ENCODE measurements around the gene DRAXIN.

DRAXIN gene

DNA sequence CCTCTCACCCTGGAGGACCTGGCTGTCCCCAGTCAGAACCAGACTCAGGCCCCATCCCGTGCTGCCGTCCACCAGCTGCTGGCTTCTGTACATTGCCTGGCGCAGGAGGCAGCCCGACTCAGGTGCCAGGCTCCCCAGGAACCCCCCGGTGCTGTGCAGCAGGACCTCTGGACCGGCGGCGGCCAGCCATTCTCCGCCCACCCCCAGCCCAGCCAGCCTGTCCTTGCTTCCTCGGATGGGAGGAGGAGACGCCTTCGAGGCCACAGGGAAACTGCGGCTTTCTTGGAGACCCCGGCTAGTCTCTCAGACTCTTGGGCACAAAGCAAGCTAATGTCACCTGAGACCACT lies 74.9 kb downstream of the DRAXIN start:
- DNase-seq = no peak

DNA sequence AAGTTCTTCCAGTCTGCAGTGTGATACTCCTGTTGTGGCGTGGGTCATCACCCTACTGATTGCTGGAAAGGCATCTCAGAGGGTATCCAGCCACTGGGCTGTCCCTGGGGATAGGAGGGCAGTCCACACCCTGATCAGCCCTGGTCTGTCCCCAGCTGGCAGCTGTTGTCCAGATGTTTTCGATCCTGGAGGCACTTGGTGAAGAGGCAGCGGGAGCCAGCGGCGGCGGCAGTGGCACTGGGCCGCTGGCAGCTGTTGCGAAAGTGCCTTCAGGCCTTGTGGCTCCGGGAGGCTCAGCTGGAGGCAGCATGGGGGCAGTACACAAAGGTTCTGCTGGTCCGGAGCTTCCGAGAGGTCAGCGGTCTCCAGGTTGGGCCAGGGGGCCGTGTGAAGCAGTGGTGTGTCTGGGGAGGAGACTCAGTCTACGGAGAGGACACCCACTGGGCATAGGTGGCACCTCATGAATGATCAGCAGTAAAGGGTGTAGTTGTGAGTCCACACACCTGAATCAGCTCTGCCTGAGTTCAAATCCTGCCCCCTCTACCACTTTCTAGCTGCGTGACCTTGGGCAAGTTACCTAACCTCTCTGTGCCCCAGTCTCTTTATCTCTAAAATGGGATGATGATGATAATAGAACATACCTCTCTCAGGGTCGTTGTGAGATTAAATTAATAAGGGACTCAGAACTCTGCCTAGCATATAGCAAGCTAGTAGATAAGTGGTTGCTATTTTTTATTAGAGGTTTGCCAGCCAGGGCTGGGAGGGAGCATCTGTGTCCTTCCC lies 76.6 kb downstream of the DRAXIN start:
- no peak for DNase-seq

DNA sequence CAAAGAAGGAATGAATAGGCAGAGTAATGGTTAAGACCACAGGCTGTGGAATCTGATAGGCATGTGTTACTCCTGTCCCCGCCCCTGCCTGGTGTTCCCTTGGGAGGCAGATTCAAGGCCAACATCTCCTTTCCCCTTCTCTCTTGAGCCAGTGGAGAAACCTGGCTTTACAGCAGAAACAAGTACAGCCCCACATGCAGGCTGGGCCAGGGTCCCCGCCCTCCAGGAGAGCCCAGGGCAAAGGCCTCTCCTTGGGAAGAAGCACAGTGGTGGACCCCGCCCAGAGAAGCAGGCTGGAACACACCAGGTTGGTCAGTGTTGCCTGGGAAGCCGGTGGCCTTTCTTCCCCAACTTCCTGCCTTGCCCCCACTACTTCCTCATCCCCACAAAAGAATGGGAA lies 77.3 kb downstream of the DRAXIN start:
- no peak for DNase-seq

DNA sequence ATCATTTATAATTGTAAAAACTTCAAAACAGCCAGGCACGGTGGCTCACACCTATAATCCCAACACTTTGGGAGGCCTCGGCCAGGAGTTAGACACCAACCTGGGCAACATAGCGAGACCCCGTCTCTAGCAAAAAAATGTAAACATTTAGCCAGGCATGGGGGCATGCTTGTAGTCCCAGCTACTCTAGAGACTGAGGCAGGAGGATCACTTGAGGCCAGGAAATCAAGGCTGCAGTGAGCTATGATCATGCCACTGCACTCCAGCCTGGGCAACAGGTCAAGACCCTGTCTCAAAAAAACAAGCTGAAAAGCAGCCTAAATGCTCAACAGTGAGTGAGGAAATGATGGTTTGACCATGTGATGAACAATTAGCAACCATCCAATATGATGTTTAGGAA lies 77.8 kb downstream of the DRAXIN start:
- DNase-seq = no peak

DNA sequence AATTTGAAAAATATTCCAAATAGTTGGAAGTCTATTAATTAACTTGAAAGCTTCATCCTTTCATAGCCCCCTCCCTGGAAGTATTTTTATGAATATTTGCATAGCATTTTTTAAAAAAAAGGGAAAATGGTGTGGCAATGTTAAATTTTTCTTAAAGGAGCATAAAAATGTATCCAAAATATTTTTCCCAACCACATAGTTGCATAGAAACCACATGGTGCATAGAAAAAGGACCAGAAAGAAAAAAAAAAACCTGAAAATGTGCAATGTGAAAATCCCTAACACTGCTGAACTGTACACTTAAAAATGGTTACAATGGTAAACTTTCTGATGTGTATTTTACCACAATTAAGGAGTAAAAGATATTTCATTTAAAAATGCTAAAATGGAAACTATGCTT lies 78.5 kb downstream of the DRAXIN start:
- no peak for DNase-seq

DNA sequence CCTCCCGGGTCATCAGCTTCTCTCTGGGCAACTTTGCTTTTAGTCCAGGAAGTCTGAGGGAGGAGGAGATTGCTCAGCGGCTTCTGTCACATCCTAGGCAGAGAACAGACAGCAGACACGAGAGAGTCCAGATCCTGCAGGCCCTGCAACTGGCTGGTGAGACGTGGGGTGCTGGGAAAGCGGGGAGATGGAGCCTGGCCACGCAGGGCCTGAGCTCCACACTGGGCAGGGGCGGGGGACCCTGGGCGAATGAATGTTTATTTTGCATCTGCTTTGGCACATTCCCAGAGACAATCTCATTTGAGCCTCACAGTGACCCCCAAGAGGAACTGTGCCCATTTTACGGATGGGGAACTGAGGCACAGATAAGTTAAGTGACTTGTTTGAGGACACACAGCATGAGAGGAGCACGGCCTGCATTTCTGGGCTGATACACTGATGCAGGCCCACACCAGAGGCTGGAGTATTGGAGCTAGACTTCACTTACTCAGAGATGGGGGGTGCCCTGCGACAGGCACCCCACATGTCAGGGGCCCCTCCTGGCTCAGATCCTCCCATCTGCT lies 80.1 kb downstream of the DRAXIN start:
- DNase-seq = no peak

DNA sequence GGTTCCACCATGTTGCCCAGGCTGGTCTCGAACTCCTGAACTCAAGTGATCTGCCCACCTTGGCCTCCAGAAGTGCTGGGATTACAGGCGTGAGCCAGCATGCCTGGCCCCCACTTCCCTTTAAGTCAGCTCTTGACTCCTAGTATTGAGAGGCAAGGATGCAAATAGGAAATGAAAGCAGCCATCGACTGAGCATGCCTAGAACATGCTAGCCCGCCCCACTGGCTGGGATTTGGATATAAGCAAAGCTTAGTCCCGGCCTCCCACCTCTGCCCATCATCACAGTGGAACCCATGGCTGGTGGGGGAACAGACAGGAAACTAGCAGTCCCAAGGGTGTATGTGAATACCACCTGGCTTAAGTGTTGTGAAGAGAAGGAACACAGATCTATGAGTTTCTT lies 80.9 kb downstream of the DRAXIN start:
- DNase-seq = no peak

DNA sequence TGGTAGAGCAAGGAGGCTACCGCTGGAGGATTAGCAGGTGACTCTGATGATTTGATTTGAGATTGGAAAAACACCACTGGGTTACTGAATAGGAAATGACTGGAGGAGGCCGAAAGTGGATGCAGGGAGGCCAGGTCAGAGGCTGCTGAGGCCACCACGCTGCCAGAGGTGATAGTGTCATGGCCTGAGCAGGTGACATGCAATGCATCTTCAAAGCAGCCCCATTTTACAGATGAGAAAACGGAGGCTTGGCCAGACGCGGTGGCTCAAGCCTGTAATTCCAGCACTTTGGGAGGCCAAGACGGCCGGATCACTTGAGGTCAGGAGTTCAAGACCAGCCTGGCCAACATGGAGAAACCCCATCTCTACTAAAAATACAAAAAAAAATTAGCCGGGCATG lies 83.2 kb downstream of the DRAXIN start:
- DNase-seq = no peak

Measured in activated CD4-positive, alpha-beta T cell treated with anti-CD3 and anti-CD28 coated beads, Interleukin-10, Interleukin-2, amounts not matched to agents 100 ng/mL and 50 ng/mL, durations not matched to agents 16 hours and 8 hours (primary cell).